ENCODE results near the gene TEAD4.

TEAD4 gene

DNA sequence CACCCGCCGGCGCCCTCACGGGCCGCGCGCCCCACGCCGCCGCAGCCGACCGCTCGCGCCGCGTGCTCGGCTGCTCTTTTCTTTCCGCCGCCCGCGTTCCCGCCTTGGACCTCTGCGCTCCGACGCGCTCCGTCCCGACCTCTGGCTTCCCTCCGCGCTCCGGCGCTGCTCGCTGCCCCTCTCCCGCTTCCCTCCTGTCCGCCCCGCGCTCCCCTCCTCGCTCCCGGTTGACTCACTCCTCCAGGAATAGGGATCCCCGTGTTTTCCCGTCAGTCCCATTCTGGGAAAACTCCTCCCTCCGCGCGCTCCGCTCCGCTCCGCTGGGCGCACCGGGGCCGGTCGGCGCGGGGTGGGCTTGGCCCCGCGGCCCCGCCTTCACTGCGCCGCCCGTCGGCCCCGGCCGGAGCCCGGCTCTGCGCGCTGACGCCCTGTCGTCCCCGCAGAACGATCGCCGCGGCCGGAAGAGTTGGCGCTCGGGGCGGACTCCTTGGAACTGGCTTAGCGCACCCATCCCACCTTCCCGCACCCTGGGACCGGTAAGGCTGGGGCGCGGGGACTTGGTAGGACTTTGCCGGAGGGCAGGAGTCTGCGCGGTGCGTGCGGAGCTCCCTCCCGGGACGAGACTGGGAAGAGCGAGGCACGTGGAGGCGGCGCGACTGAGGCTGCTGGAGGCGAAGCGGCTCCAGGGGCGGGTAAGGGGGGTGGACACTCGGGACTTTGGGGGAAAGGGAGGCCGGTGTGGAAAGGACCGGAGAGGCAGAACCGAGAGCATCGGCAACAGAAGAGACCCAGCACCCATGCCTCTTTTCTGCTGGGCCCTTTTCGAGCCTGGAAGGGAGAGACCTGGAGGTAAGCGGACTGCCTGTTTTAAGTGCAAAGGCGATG, 550 bp downstream of the TEAD4 start:
- H3K4me3 ChIP-seq (ENCODE audit: low read depth, low read length), result peak overlapping the region; percentile 63
- no peak for TF ChIP-seq CTCF (IDR thresholded peaks at IDR 0.05; ENCODE audit: low read depth, low read length, missing control alignments)
- DNase-seq (ENCODE audit: low read depth), result no peak

DNA sequence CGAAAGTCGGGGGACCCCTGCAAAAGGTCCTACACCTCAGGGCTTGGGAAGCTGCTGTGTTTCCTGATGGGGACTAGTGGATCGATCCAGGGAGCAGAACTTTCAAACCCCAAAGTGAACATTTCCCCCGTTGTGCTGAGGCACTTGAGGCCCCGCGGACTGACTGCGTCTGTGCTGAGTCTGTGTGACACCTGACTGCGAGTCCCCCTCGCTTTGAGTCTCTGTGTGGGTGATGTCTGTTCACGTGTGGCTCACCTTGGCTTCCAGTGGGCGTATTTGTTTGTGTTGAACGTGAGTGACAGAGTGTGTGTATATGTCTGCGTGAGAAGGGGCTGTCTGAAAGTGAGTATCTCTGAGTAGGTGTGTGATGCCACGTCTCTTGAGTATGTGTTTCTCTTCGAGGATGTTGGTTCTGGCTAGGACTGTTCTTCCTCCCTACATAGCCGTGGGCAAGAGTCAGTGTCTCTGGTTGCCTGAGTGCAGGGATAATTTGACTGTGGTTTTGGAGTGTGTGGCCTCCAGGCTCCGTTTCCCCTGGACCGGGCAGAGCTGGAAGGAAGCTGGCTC, 1.3 kb downstream of the TEAD4 start:
- DNase-seq (ENCODE audit: low read depth), result peak; percentile 35
- TF ChIP-seq CTCF (IDR thresholded peaks at IDR 0.05; ENCODE audit: low read depth, low read length, missing control alignments), result no peak
- H3K4me3 ChIP-seq (ENCODE audit: low read depth, low read length), result peak overlapping the region; percentile 63

GRCh38 chr12:2960996-2961616, 1.9 kb downstream of the TEAD4 start:
- no peak for DNase-seq (ENCODE audit: low read depth)
- TF ChIP-seq CTCF (IDR thresholded peaks at IDR 0.05; ENCODE audit: low read depth, low read length, missing control alignments), result no peak
- peak overlapping the region; percentile 63 for H3K4me3 ChIP-seq (ENCODE audit: low read depth, low read length)

GRCh38 chr12:2961705-2962104, 2.5 kb downstream of the TEAD4 start:
- no peak overlapping the region for H3K4me3 ChIP-seq (ENCODE audit: low read depth, low read length)
- DNase-seq (ENCODE audit: low read depth), result no peak
- no peak for TF ChIP-seq CTCF (IDR thresholded peaks at IDR 0.05; ENCODE audit: low read depth, low read length, missing control alignments)

DNA sequence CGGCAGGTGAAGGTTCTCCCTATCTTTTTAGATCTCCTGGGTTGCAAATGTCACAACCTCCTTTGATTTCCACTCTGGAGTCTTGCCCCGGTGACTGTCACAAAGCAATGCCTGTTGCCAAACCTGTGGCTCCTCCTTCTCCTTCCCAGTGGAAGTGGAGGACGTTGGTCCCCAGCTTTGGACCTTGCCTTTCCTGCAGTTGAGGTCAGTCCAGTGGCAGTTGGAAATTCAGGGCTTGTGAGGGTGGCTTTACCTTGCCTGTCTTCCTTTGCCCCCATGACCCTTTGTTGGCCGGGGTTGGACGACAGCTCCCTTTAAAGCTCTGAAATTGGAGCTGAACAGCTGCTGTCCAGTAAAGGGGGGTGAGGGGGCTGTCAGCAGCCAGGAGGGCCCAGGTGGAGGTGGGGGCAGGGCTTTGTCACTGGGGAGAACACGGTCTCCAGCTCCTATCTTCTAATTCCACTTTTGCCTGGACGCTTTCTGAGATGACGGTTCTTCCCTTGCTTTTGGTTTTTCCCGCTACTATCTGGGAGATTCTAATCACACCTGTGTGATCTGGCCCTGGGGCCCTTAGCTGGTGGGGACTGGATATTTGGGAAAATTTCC, 4.1 kb downstream of the TEAD4 start:
- no peak for TF ChIP-seq CTCF (IDR thresholded peaks at IDR 0.05; ENCODE audit: low read depth, low read length, missing control alignments)
- no peak overlapping the region for H3K4me3 ChIP-seq (ENCODE audit: low read depth, low read length)
- no peak for DNase-seq (ENCODE audit: low read depth)

DNA sequence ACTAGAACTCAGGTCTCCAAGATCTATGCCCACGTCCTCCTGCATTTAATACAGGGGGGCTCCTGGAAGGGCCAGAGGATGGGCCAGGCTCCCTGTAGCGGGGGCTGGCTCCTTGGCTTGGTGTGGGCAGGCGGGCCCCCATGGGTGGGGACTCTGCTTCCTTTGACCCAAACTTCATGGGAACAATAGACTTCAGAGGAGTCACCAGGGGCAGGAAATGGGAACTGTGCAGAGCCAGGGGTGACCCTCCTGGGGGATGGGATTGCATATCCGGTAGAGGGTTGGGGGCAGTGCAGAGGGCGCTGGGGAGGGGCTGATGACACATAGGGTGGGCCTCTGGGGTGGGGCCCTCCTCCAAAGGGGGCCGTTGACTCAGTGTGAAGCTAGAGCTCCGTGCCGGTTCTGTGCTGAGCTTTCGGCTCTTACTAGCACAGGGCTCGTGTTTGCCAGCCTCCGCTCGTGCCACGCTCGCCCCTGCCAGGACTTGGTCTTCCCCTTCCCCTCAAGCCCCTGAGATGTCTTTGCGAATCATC, 4.6 kb downstream of the TEAD4 start:
- DNase-seq (ENCODE audit: low read depth), result no peak
- no peak overlapping the region for H3K4me3 ChIP-seq (ENCODE audit: low read depth, low read length)
- TF ChIP-seq CTCF (IDR thresholded peaks at IDR 0.05; ENCODE audit: low read depth, low read length, missing control alignments), result no peak
